HuH-7 (cell line): ENCODE data around the gene GYS1.

Experiments
- DNase-seq: peaks from one replicate; pipeline ENCODE4 v3.0.0; 2011; ENCODE audit warnings: low spot score

The GYS1 gene

GRCh38 chr19:49017666-49018351 is 24.7 kb upstream of the GYS1 start:
- peak; percentile 86 for DNase-seq

GRCh38 chr19:49017041-49017665 is 24.0 kb upstream of the GYS1 start, which contains the start of gene LHB:
LHB (minus strand) TSS chr19:49017091; CDS start chr19:49017081, 10 bp downstream.
- no peak for DNase-seq

GRCh38 chr19:49016067-49016839 is 23.1 kb upstream of the GYS1 start:
- DNase-seq, result no peak

- no peak for DNase-seq
Measured at GRCh38 chr19:49014870-49015255, 21.8 kb upstream of the GYS1 start.

GRCh38 chr19:49014123-49014869 is 21.2 kb upstream of the GYS1 start:
- DNase-seq, result no peak

- no peak for DNase-seq
Measured at GRCh38 chr19:49011194-49011593, 18.1 kb upstream of the GYS1 start.

GRCh38 chr19:49010453-49010852 is 17.3 kb upstream of the GYS1 start:
- DNase-seq, result no peak

- DNase-seq, result no peak
Measured at GRCh38 chr19:49009828-49010227, 16.7 kb upstream of the GYS1 start.

- DNase-seq, result no peak
Measured at GRCh38 chr19:49006905-49007304, 13.8 kb upstream of the GYS1 start.

- no peak for DNase-seq
Measured at GRCh38 chr19:49004964-49005614, 12.0 kb upstream of the GYS1 start.

- DNase-seq, result no peak
Measured at GRCh38 chr19:49004133-49004532, 11.0 kb upstream of the GYS1 start.

- DNase-seq, result peak; percentile 85
Measured at GRCh38 chr19:48999481-49000325, 6.6 kb upstream of the GYS1 start.

GRCh38 chr19:48997972-48998371 is 4.9 kb upstream of the GYS1 start:
- peak; percentile 83 for DNase-seq

GRCh38 chr19:48994035-48994386 is 902 bp upstream of the GYS1 start:
- DNase-seq, result no peak

- no peak for DNase-seq
Measured at GRCh38 chr19:48992581-48993174, 431 bp downstream of the GYS1 start.

- no peak for DNase-seq
Measured at GRCh38 chr19:48991873-48992580, 1.1 kb downstream of the GYS1 start.

GRCh38 chr19:48991011-48991609 is 2.0 kb downstream of the GYS1 start:
- no peak for DNase-seq

- no peak for DNase-seq
Measured at GRCh38 chr19:48990400-48990799, 2.7 kb downstream of the GYS1 start.

GRCh38 chr19:48989701-48990291 is 3.3 kb downstream of the GYS1 start:
- DNase-seq, result no peak
